HEK293 (cell line): ENCODE data around the gene GMDS.

ENCODE experiments used
- CTCF ChIA-PET: fragments of 350-600 bp; formaldehyde crosslinking; extraction: SDS; loops from one replicate; lab custom pipeline; 2021; ENCODE audit warnings: antibody characterized with exemption; lab: Yijun Ruan, JAX
- POLR2A ChIA-PET: fragments of 300-600 bp; formaldehyde crosslinking; extraction: SDS; loops from one replicate; lab custom pipeline; 2020; ENCODE audit warnings: antibody characterized with exemption, inconsistent platforms; lab: Yijun Ruan, JAX
- H3K27ac ChIP-seq: fragments of 200-500 bp; sonication (Bioruptor generic); 2 replicates; pipeline ENCODE4 v1.5.1; 2014; ENCODE audit warnings: low read depth, low read length, control low read depth, inconsistent platforms; ENCODE audit errors: extremely low read depth
- H3K36me3 ChIP-seq, 2 experiments: fragments of 200-500 bp in 1 of 2; sonication (Bioruptor generic) in 1 of 2; 1 replicate in 1 of 2; 2 replicates in 1 of 2; pipeline ENCODE4 v1.5.1; 2014 to 2017; ENCODE audit warnings: inconsistent platforms in 2 of 2, low read length in 2 of 2; ENCODE audit not compliant: control insufficient read depth in 2 of 2, insufficient read depth in 1 of 2
- H3K4me1 ChIP-seq: fragments of 200-500 bp; sonication (Bioruptor generic); 2 replicates; pipeline ENCODE4 v1.5.1; 2014; ENCODE audit warnings: mild to moderate bottlenecking, low read length, inconsistent platforms; ENCODE audit not compliant: control insufficient read depth, insufficient read depth
- H3K4me3 ChIP-seq: 2 replicates; pipeline ENCODE4 v1.5.1; 2011; ENCODE audit warnings: low read depth, mild to moderate bottlenecking, control low read depth, low read length, moderate library complexity
- H3K9me3 ChIP-seq: fragments of 200-500 bp; sonication (Bioruptor generic); 2 replicates; pipeline ENCODE4 v1.5.1; 2014; ENCODE audit warnings: low read depth, low read length, inconsistent platforms; ENCODE audit not compliant: control insufficient read depth, insufficient read depth
- KLF8 ChIP-seq: fragments of 450-650 bp; formaldehyde crosslinking; IDR thresholded peaks from 2 replicates; pipeline ENCODE4 v1.5.1; 2016; ENCODE audit warnings: missing biosample characterization, missing genetic modification characterization
- MZF1 ChIP-seq: fragments of 450-650 bp; formaldehyde crosslinking; IDR thresholded peaks from 2 replicates; pipeline ENCODE4 v1.5.1; 2017; ENCODE audit warnings: missing biosample characterization, missing genetic modification characterization, borderline replicate concordance
- PATZ1 ChIP-seq: fragments of 450-650 bp; formaldehyde crosslinking; IDR thresholded peaks from 2 replicates; pipeline ENCODE4 v1.5.1; 2016; ENCODE audit warnings: missing biosample characterization, missing genetic modification characterization
- ZBTB8A ChIP-seq: fragments of 450-650 bp; formaldehyde crosslinking; IDR thresholded peaks from 2 replicates; pipeline ENCODE4 v1.5.1; 2016; ENCODE audit warnings: missing biosample characterization, missing genetic modification characterization
- ZFP37 ChIP-seq: fragments of 450-650 bp; formaldehyde crosslinking; IDR thresholded peaks from 2 replicates; pipeline ENCODE4 v1.5.1; 2016; ENCODE audit warnings: missing biosample characterization, missing genetic modification characterization
- ZNF114 ChIP-seq: fragments of 450-650 bp; formaldehyde crosslinking; IDR thresholded peaks from 2 replicates; pipeline ENCODE4 v1.5.0; 2017; ENCODE audit warnings: missing biosample characterization, missing genetic modification characterization
- ZNF148 ChIP-seq: fragments of 450-650 bp; formaldehyde crosslinking; IDR thresholded peaks from 2 replicates; pipeline ENCODE4 v1.5.0; 2017; ENCODE audit warnings: missing biosample characterization, missing genetic modification characterization, borderline replicate concordance
- ZNF239 ChIP-seq: fragments of 450-650 bp; formaldehyde crosslinking; IDR thresholded peaks from 2 replicates; pipeline ENCODE4 v1.5.1; 2016; ENCODE audit warnings: missing biosample characterization, missing genetic modification characterization
- ZNF274 ChIP-seq, 2 experiments: fragments of 200-500 bp in 1 of 2; fragments of 450-650 bp in 1 of 2; sonication (Bioruptor generic) in 1 of 2; formaldehyde crosslinking in 1 of 2; IDR thresholded peaks; 2 replicates each; pipeline versions ENCODE4 v1.5.1 to v1.6.1; 2014 to 2016; ENCODE audit warnings: borderline replicate concordance in 1 of 2, inconsistent platforms in 1 of 2, low read length in 1 of 2, missing biosample characterization in 1 of 2, missing genetic modification characterization in 1 of 2
- ZNF280D ChIP-seq: fragments of 450-650 bp; formaldehyde crosslinking; IDR thresholded peaks from 2 replicates; pipeline ENCODE4 v1.5.1; 2016; ENCODE audit warnings: missing biosample characterization, missing genetic modification characterization
- ZNF335 ChIP-seq: fragments of 450-650 bp; formaldehyde crosslinking; conservative IDR thresholded peaks from 2 replicates; pipeline ENCODE4 v1.5.1; 2016; ENCODE audit warnings: missing biosample characterization, missing genetic modification characterization
- ZNF350 ChIP-seq: fragments of 450-650 bp; formaldehyde crosslinking; IDR thresholded peaks from 2 replicates; pipeline ENCODE4 v1.5.0; 2017; ENCODE audit warnings: missing biosample characterization, mild to moderate bottlenecking, missing genetic modification characterization
- ZNF529 ChIP-seq: fragments of 450-650 bp; formaldehyde crosslinking; IDR thresholded peaks from 2 replicates; pipeline ENCODE4 v1.5.1; 2017; ENCODE audit warnings: missing genetic modification characterization, missing biosample characterization; ENCODE audit not compliant: insufficient replicate concordance
- ZNF571 ChIP-seq: fragments of 450-650 bp; formaldehyde crosslinking; IDR thresholded peaks from 2 replicates; pipeline ENCODE4 v1.5.0; 2017; ENCODE audit warnings: missing biosample characterization, missing genetic modification characterization
- ZNF624 ChIP-seq: fragments of 450-650 bp; formaldehyde crosslinking; IDR thresholded peaks from 2 replicates; pipeline ENCODE4 v1.5.1; 2017; ENCODE audit warnings: missing biosample characterization, missing genetic modification characterization
- ZNF654 ChIP-seq: fragments of 450-650 bp; formaldehyde crosslinking; IDR thresholded peaks from 2 replicates; pipeline ENCODE4 v1.5.1; 2016; ENCODE audit warnings: low read depth, missing biosample characterization, missing genetic modification characterization
- ZNF660 ChIP-seq: fragments of 450-650 bp; IDR thresholded peaks from 2 replicates; pipeline ENCODE4 v1.5.1; 2018; ENCODE audit warnings: missing biosample characterization, mild to moderate bottlenecking, missing genetic modification characterization
- TF ChIP-seq, protein P1 (sequence below): fragments of 450-650 bp; formaldehyde crosslinking; IDR thresholded peaks from 2 replicates; pipeline ENCODE4 v1.5.1; 2016; ENCODE audit warnings: missing biosample characterization, missing genetic modification characterization, borderline replicate concordance
- TF ChIP-seq, protein P2 (sequence below): fragments of 450-650 bp; formaldehyde crosslinking; IDR thresholded peaks from 2 replicates; pipeline ENCODE4 v1.5.1; 2016; ENCODE audit warnings: missing biosample characterization, missing genetic modification characterization
- TF ChIP-seq, protein P3 (sequence below): fragments of 450-650 bp; formaldehyde crosslinking; IDR thresholded peaks from 2 replicates; pipeline ENCODE4 v1.5.1; 2017; ENCODE audit warnings: missing biosample characterization, mild to moderate bottlenecking, missing genetic modification characterization, moderate library complexity

GMDS gene

GRCh38 chr6:2187826-2188225 is 57.6 kb downstream of the GMDS start:
- Histone ChIP-seq H3K27ac (no peak overlapping the region), H3K9me3 (no peaks in the 10 kb centered on the region), H3K36me3 (no peaks in the 10 kb centered on the region), H3K4me1 (no peaks in the 10 kb centered on the region), H3K4me3 (no peak overlapping the region)
- CTCF ChIA-PET, result interaction anchor here (0.6 to 2.4 kb wide), 5 partner anchors 21 to 592 kb away, joined by 3 to 7 read pairs (median 5); no protein-coding TSS in a partner anchor
- TF ChIP-seq, protein P1, sequence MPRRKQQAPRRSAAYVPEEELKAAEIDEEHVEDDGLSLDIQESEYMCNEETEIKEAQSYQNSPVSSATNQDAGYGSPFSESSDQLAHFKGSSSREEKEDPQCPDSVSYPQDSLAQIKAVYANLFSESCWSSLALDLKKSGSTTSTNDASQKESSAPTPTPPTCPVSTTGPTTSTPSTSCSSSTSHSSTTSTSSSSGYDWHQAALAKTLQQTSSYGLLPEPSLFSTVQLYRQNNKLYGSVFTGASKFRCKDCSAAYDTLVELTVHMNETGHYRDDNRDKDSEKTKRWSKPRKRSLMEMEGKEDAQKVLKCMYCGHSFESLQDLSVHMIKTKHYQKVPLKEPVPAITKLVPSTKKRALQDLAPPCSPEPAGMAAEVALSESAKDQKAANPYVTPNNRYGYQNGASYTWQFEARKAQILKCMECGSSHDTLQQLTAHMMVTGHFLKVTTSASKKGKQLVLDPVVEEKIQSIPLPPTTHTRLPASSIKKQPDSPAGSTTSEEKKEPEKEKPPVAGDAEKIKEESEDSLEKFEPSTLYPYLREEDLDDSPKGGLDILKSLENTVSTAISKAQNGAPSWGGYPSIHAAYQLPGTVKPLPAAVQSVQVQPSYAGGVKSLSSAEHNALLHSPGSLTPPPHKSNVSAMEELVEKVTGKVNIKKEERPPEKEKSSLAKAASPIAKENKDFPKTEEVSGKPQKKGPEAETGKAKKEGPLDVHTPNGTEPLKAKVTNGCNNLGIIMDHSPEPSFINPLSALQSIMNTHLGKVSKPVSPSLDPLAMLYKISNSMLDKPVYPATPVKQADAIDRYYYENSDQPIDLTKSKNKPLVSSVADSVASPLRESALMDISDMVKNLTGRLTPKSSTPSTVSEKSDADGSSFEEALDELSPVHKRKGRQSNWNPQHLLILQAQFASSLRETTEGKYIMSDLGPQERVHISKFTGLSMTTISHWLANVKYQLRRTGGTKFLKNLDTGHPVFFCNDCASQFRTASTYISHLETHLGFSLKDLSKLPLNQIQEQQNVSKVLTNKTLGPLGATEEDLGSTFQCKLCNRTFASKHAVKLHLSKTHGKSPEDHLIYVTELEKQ (tag by site-specific recombination), result no peak
- TF ChIP-seq ZNF335 (tag by site-specific recombination) (no peak), ZNF529 (no peak), ZNF654 (tag by site-specific recombination) (no peak), ZNF114 (tag by site-specific recombination) (no peak), MZF1 (tag by site-specific recombination) (no peak), ZFP37 (tag by site-specific recombination) (no peak), ZNF350 (tag by site-specific recombination) (no peak), ZNF624 (no peak), ZBTB8A (tag by site-specific recombination) (no peak), ZNF280D (no peak), ZNF571 (tag by site-specific recombination) (no peak), ZNF274 (IDR thresholded peaks at IDR 0.05; ENCODE audit: low read length) (no peak), ZNF274 (tag by site-specific recombination; IDR thresholded peaks at IDR 0.05; ENCODE audit: borderline replicate concordance) (no peak), ZNF239 (no peak), ZNF148 (tag by site-specific recombination) (no peak), KLF8 (no peak), PATZ1 (tag by site-specific recombination) (no peak), ZNF660 (tag by site-specific recombination) (no peak)
- TF ChIP-seq, protein P2, sequence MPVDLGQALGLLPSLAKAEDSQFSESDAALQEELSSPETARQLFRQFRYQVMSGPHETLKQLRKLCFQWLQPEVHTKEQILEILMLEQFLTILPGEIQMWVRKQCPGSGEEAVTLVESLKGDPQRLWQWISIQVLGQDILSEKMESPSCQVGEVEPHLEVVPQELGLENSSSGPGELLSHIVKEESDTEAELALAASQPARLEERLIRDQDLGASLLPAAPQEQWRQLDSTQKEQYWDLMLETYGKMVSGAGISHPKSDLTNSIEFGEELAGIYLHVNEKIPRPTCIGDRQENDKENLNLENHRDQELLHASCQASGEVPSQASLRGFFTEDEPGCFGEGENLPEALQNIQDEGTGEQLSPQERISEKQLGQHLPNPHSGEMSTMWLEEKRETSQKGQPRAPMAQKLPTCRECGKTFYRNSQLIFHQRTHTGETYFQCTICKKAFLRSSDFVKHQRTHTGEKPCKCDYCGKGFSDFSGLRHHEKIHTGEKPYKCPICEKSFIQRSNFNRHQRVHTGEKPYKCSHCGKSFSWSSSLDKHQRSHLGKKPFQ (tag by site-specific recombination), result no peak
- TF ChIP-seq, protein P3, sequence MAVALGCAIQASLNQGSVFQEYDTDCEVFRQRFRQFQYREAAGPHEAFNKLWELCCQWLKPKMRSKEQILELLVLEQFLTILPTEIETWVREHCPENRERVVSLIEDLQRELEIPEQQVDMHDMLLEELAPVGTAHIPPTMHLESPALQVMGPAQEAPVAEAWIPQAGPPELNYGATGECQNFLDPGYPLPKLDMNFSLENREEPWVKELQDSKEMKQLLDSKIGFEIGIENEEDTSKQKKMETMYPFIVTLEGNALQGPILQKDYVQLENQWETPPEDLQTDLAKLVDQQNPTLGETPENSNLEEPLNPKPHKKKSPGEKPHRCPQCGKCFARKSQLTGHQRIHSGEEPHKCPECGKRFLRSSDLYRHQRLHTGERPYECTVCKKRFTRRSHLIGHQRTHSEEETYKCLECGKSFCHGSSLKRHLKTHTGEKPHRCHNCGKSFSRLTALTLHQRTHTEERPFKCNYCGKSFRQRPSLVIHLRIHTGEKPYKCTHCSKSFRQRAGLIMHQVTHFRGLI (tag by site-specific recombination), result no peak
- POLR2A ChIA-PET, result no interaction called here
